ENCODE measurements around the gene DYNLT2. TPM values are rescaled to one million over a fixed set of nuclear protein-coding genes. Genes with fewer than 3 reads are reported as not detected.

Gene DYNLT2
- total and polyA plus RNA-seq, 2 of the 13 experiments (the other 11 are each of a cell fraction or from before 2014, with no cell fraction given), result 2.1 to 4.3 TPM

- Histone ChIP-seq H3K27ac (ENCODE audit: extremely low read length, insufficient read depth, low read length) (no peak overlapping the region), H2AFZ (ENCODE audit: low read length) (no peak overlapping the region), H3K36me3 (replicated peaks in 1 of 2; ENCODE audit: control insufficient read depth in 1 of 2, insufficient read depth in 2 of 2, low read length in 2 of 2) (0 out of 5 replicates have a peak, but pooled peaks cover 0 to 1% of the 10 kb centered on the region in 2 experiments), H3K4me2 (ENCODE audit: low read depth, low read length) (no peak overlapping the region), H3K9ac (ENCODE audit: insufficient read depth, low read depth, low read length) (no peak overlapping the region), H3K9me3 (ENCODE audit: low read length) (no peaks in the 10 kb centered on the region), H4K20me1 (ENCODE audit: insufficient read depth, low read length) (no peaks in the 10 kb centered on the region), H3K79me2 (ENCODE audit: insufficient read depth, low read length) (no peaks in the 10 kb centered on the region), H3K4me3 (replicated peaks in 1 of 3; ENCODE audit: insufficient read depth in 1 of 3, low read depth in 2 of 3, low read length in 3 of 3) (no peak overlapping the region), H3K4me1 (ENCODE audit: insufficient read depth, low read length) (peaks cover 22% of the 10 kb centered on the region), H3K27me3 (ENCODE audit: control insufficient read depth in 1 of 2, insufficient read depth in 2 of 2, low read length in 2 of 2) (no peaks in the 10 kb centered on the region)
- WGBS (ENCODE audit: low lambda C conversion rate), result 88% methylated on average over 10 of the region's 10 CpGs
- intact Hi-C loops (cut with micrococcal nuclease; ENCODE audit: unreplicated experiment), result no loop called here
- ATAC-seq, result no peak
- TF ChIP-seq CEBPB (IDR thresholded peaks at IDR 0.05; ENCODE audit: borderline replicate concordance, low read depth, low read length), result no peak
- TF ChIP-seq HOMEZ (CRISPR knock-in tag; IDR thresholded peaks at IDR 0.05; ENCODE audit: low read depth), result no peak
- no peak for TF ChIP-seq ZNF720 (CRISPR knock-in tag; IDR thresholded peaks at IDR 0.05)
- TF ChIP-seq ZBTB2 (CRISPR knock-in tag; IDR thresholded peaks at IDR 0.05; ENCODE audit: low read depth), result no peak
- no peak for TF ChIP-seq ZNF615 (CRISPR knock-in tag; IDR thresholded peaks at IDR 0.05; ENCODE audit: borderline replicate concordance)
- TF ChIP-seq DZIP1 (CRISPR knock-in tag; IDR thresholded peaks at IDR 0.05), result no peak
- TF ChIP-seq FOXM1 (CRISPR knock-in tag; IDR thresholded peaks at IDR 0.05), result no peak
- TF ChIP-seq ZMYM4 (CRISPR knock-in tag; IDR thresholded peaks at IDR 0.05), result no peak
- TF ChIP-seq ZKSCAN8 (CRISPR knock-in tag; IDR thresholded peaks at IDR 0.05; ENCODE audit: borderline replicate concordance), result no peak
- no peak for TF ChIP-seq ZNF512 (CRISPR knock-in tag; IDR thresholded peaks at IDR 0.05)
- TF ChIP-seq SRF (IDR thresholded peaks at IDR 0.05; ENCODE audit: low read depth, low read length), result no peak
- TF ChIP-seq JUND (CRISPR knock-in tag; IDR thresholded peaks at IDR 0.05), result no peak
- TF ChIP-seq ZNF709 (CRISPR knock-in tag; IDR thresholded peaks at IDR 0.05), result no peak
- no peak for TF ChIP-seq ZNF24 (IDR thresholded peaks at IDR 0.05)
- no peak for TF ChIP-seq ZNF451 (CRISPR knock-in tag; IDR thresholded peaks at IDR 0.05)
- CTCF ChIA-PET (ENCODE audit: low intra/inter-chr PET ratio, low total read pairs), result no interaction called here
- no peak for FAIRE-seq
- POLR2A ChIA-PET, result no interaction called here
- in situ Hi-C loops (cut with HindIII; ENCODE audit: extremely low pct_ligation_motif_present, low pct_unique_long_range_greater_than_20kb), result no loop called here
- no peak for DNase-seq (ENCODE audit: low spot score)
- no TSS peak for BruUV-seq (replicated peaks)
These were observed 11.9 kb upstream of the DYNLT2 start for GRCh38 chr6:169763308-169763707.

Measured in HepG2 (cell line).